NB4 (cell line): Measurements from ENCODE around the gene EPHA5.

Experiments used
- MYC ChIP-seq: IDR thresholded peaks from 2 replicates; pipeline ENCODE4 v1.6.1; 2011; ENCODE audit warnings: low read depth, low read length
- POLR2A ChIP-seq: IDR thresholded peaks from 2 replicates; pipeline ENCODE4 v1.6.1; 2011; ENCODE audit warnings: mild to moderate bottlenecking; ENCODE audit not compliant: insufficient read length; ENCODE audit errors: extremely low read depth
- TF ChIP-seq, protein P1 (sequence below): IDR thresholded peaks from one replicate; pipeline ENCODE4 v1.5.1; 2012; ENCODE audit warnings: low read depth, low read length
- TF ChIP-seq, protein P2 (sequence below): IDR thresholded peaks from 2 replicates; pipeline ENCODE4 v1.6.1; 2011; ENCODE audit warnings: low read depth, low read length

DNA sequence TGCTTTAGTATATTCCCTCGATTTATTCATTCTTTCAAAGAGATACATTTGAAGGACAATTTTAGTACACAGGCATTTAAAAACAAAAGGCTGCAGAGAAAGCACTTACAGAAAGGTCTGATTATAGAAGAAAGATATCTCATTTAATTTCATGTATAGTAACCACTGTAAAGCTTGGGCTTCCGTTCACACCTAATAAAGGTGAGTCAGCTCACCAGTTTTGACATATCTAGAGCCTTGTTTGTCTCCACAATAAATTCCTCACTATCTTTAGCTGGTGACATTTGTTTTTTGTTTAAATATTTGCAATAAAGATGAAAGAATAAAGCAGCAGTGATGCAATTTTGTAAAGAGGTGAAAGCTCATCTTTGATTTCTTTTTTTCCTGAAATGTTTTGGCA lies 1.1 kb upstream of the EPHA5 start:
- TF ChIP-seq POLR2A (no peak), MYC (no peak)
- TF ChIP-seq, protein P1, sequence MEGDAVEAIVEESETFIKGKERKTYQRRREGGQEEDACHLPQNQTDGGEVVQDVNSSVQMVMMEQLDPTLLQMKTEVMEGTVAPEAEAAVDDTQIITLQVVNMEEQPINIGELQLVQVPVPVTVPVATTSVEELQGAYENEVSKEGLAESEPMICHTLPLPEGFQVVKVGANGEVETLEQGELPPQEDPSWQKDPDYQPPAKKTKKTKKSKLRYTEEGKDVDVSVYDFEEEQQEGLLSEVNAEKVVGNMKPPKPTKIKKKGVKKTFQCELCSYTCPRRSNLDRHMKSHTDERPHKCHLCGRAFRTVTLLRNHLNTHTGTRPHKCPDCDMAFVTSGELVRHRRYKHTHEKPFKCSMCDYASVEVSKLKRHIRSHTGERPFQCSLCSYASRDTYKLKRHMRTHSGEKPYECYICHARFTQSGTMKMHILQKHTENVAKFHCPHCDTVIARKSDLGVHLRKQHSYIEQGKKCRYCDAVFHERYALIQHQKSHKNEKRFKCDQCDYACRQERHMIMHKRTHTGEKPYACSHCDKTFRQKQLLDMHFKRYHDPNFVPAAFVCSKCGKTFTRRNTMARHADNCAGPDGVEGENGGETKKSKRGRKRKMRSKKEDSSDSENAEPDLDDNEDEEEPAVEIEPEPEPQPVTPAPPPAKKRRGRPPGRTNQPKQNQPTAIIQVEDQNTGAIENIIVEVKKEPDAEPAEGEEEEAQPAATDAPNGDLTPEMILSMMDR, result no peak
- TF ChIP-seq, protein P2, sequence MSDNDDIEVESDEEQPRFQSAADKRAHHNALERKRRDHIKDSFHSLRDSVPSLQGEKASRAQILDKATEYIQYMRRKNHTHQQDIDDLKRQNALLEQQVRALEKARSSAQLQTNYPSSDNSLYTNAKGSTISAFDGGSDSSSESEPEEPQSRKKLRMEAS, result no peak
